Stromal cell of bone marrow (primary cell): ENCODE results near the gene MITF.
A peak's percentile ranks its signal among the peaks of the same experiment; 100 is the strongest.

ENCODE experiments used
- DNase-seq: peaks from one replicate; pipeline ENCODE4 v3.0.0-alpha.2; 2012; ENCODE audit warnings: low read depth

MITF gene

GRCh38 chr3:69761896-69762767, 22.9 kb downstream of the MITF start:
- peak; percentile 61 for DNase-seq

DNA sequence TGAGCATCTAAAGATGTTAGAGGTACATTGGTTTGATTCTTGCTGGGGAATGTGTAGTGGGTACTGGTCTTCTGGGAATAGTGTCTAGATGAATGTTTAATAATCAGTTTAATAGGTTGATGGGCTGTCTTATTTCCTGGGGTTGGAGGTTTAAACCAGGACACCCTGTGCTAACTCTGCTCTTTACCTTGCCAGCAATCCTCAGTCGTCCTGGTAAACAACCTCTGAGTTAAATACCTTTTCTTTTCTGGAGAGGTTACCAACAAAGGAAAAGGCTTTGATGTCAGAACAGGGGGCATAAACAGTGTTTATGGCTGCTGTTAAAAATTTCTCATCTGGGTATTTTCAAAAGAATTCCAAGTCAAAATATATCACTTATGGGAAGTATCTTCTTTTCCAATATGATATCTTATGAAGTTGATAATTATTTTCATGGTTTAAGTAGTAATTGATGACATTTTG, 23.5 kb downstream of the MITF start:
- no peak for DNase-seq

DNA sequence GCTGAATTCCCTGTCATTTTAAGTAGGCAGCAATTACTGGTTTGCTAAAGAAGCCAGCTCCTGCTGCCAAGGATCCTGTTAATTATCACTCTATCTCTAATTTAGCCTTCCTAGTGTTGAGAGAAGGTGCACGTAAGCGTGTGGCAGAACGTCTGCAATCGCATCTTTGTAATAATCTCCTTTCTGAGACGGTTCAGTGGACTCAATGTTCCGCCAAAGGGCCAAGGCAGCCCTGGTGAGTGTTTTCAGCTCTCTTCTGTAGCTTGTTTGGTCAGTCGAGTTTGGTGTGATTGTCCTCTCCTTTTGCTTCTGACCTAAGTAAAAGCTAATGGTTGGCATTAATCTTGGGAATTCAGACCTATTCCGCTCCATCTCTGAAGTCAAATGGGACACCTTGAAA, 24.2 kb downstream of the MITF start:
- no peak for DNase-seq

- no peak for DNase-seq
Observed at GRCh38 chr3:69764121-69764741, 25.0 kb downstream of the MITF start.

DNA sequence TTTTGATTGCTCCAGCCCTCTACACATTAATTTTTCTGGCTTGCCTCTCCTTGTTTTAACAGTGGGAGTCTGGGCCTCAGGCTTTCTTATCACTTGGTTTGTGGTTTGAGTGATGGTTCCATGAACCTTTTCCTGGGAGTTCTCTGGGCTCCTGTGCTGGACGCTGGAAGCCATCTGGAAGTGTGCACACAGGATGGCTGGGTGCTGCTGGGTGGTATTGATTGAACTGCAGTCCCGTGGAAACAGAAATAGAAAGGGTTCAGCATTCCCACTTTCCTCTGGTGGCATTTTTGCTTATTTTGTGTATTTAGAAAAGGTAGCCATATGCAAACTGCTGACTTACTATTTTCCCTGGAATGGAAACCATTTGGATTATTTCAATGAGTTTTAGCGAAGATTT, 25.6 kb downstream of the MITF start:
- no peak for DNase-seq

DNA sequence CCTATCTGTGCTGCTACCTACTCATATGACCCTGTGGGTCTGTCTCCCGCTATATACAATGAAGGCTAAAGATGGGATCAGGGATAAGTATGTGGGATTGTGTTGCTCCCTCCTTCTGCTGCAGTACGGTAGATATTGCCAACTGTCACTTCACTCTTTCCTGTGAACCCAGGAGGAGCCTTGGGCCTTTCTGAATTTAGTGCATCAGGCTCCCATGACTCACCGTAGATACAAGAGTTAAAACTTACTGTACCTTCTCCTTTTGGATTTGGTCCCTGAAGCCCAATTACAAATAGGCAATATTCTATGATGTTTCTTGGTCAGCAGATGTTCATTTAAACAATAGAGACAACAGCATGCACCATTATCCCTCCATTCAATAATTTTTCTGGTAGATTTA, 27.4 kb downstream of the MITF start:
- DNase-seq = no peak

DNA sequence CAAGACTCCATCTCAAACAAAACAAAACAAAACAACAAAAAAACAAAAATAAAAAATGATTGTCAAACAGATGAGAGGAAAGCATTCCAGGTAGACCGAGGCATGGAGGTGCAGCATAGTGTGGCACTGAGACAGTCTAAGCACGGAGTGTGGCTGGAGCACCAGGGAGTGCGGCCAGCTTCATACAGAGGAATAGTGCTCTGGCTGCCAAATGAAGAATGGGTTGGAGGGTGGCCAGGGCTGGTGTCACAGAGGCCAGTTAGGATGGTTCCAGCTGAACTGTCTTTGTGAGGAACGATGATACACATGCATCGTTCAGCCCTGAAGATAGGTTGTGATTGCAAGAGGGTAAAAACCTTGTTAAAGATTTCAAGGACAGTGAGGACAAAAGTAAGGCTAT, 28.3 kb downstream of the MITF start:
- no peak for DNase-seq

GRCh38 chr3:69768438-69768837, 29.2 kb downstream of the MITF start:
- no peak for DNase-seq

GRCh38 chr3:69770219-69770618, 31.0 kb downstream of the MITF start:
- no peak for DNase-seq

DNA sequence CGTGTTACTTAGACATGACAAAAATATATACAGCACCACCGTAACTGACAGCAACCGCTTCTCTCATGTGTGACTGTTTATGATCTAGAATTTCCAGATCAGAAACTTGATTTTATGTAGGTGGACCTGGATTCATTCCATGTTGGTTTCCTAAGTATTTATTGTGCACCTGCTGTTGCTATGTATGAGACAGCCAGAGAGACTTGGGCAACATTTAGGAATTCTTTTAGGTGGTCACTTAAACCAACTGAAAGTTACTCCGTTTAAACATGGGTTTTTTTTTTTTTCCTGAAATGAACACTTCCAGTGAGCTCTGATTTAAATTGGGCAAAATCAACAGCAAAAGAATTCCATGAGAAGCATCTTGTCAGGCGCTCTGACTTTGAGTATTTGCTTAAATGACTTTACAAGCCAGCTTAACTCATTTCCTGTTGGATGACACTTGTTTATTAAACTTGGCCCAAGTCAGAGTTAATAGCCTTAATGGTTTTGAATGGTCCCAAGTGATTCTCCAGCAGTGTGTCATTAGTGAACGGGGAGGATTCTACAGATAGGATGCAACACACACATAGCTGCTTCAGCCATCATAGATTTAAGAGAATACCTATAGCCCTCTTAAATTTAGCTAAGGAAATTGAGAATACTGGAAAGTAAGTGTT, 31.8 kb downstream of the MITF start:
- no peak for DNase-seq

DNA sequence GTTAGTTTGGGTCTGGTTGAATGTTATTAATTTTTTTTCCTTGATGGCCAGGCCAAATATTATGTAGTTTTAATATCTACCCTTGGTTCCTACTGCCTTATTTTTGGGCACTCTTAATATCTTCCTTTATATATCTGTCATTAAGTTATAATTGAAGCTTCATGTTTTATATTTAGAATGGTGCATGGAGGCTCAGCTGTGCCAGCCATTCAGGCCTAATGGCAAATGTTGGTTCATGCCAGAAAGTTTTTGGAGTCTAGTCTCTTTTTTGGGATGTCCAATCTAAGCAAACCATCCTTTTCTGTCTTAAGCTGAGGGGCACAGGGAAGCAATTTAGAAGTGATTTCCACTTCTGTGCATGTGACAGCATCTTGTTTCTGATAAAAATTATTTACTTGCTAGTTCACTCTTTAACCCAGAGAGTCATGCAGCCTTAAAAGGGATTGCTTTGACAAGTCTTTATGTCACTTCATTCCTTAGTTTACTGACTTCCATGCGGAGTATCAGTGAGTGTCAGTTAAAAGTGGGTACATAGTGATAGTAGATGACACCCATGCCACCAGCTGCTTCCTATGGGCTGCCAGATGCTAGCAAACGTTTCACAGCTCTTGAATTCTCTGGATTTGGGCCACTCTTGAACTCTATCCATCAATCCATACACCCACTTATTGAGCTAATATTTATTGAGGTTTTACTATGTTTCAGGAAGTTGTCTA, 33.0 kb downstream of the MITF start:
- no peak for DNase-seq

DNA sequence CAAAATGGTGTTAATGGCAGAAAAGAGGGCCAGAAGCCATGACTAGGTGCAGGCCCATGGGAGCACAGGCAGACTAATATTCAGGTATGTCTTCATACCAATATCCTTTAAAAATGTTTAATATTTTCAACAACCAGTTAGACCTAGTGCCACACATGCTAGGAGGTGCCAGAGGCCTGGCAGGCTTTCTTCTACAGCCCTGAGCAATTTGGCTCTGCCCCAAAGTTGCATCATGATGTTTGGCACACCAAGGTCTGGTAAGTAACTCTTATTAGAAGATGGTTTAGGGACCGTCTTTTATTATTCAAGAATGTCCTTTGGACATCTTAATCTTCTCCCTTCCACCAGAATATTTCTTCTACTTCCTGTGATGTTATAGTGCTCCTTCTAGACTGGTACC, 34.8 kb downstream of the MITF start:
- DNase-seq = no peak

- DNase-seq = no peak
Observed at GRCh38 chr3:69775751-69776150, 36.5 kb downstream of the MITF start.

DNA sequence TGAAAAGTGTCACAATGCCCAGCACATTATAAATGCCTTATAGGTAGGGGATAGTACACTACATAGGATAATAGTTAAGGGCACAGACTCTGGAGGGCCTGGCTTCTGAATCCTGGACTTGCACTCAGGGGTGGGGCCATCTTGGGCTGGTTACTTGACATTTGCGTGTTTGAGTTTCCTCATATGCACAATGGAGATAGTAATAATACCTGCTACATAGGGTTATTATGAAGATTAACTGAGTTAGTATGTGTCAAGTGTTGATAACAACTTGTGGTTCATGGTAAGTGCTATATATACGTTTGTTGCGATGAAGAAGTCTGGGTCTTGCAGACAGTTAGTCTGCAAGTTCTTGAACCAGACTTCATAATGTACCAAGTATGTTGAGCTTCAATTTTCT, 37.0 kb downstream of the MITF start:
- DNase-seq = no peak

- DNase-seq = peak; percentile 45
Observed at GRCh38 chr3:69776920-69777581, 37.8 kb downstream of the MITF start.

DNA sequence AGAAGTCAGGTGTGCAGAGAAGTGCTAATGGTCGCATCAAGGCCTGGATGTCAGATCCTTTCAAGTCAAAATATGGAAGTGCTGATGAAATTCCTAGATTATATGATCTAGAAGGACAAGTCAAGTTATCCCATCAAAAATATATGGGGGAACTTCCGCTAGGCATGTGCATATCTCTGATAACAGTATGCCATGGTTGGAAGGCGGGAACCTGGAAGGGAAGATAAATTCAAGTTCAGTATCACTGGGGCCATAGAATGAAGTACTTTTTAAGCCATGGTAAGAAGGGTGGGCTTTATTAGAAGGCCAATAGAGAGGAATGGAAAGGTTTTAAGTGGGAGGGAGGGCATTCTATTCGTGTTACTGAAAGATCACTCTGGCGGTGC, 38.3 kb downstream of the MITF start:
- no peak for DNase-seq

GRCh38 chr3:69781593-69781992, 42.3 kb downstream of the MITF start:
- DNase-seq = no peak

GRCh38 chr3:69784954-69785514, 45.8 kb downstream of the MITF start:
- peak; percentile 70 for DNase-seq

DNA sequence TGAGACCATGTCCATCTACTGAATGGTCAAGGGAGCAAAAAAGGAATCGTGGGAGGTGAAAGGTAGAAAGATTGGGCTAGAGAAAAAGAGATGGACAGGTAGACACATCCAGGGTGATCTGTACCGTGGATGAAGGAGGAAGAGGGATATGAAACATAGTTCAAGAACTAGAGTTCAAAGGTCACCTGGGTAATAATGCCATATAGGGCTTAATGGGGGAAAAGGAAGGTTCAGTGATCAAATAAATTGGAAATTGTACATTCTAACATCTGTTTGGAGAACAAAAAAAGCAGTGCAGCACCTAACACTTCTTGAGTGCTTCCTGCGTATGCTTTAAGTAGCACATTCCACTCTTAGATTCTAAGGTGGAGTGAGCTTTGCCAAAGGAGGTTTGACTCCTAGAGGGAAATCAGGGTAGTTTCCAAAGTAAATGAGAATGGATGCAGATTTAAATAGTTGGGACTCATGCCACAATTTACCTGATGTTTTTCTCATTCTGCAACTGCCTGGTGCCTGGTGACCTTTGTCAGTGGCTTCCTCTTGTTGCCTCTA, 46.6 kb downstream of the MITF start:
- no peak for DNase-seq

GRCh38 chr3:69786854-69787253, 47.6 kb downstream of the MITF start:
- no peak for DNase-seq
